ENCODE data around the gene PTX4. TPM values are rescaled to one million over a fixed set of nuclear protein-coding genes. Genes with fewer than 3 reads are reported as not detected.

PTX4 gene
- total RNA-seq, 1 experiment from 2014 or later: not detected

DNA sequence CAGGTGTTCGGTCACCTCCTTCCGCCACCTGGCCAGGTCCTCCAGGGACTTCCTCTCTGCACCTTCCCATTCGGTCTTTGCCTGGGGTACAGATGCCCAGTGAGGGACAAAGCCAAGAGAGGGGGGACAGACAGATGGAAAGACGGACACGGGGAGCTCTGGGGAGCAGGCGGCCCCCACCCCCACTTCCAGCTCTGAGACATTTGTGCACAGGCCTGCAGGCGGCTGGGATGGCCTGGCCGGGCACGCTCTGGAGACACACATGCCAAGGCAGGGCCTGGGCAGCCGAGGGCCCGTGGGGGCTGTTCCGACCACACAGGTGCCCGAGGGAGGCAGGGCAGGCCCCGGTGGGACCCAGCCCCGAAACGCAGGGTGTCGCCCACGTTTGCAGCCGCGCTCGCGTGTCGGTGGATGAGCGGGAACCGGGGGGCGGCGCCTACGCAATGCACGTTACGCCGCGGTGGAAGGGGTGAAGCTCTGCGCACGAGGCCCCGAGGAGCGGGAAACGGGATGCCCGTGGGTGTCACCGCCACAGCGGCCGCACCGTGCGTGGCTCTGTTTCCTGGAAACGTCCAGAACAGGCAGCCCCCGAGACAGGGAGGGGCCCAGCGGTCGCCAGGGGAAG, 51.9 kb downstream of the PTX4 start:
- Histone ChIP-seq H3K27ac (ENCODE audit: low read length) (no peak overlapping the region), H3K79me2 (ENCODE audit: low read length) (no peaks in the 10 kb centered on the region), H3K9me3 (ENCODE audit: low read length) (no peaks in the 10 kb centered on the region), H3K27me3 (ENCODE audit: low read length) (no peaks in the 10 kb centered on the region), H3K9ac (ENCODE audit: low read length) (no peak overlapping the region), H3K4me1 (ENCODE audit: low read length) (no peaks in the 10 kb centered on the region), H3K9me2 (replicated peaks; ENCODE audit: insufficient read depth, low read length) (no peaks in the 10 kb centered on the region), H2AFZ (ENCODE audit: low read length) (no peak overlapping the region), H3K4me2 (ENCODE audit: low read depth, low read length, poor library complexity, severe bottlenecking) (no peak overlapping the region), H3K36me3 (ENCODE audit: insufficient read depth, low read length) (no peaks in the 10 kb centered on the region), H3K4me3 (ENCODE audit: low read length) (no peak overlapping the region), H4K20me1 (ENCODE audit: insufficient read depth, low read depth, low read length) (no peaks in the 10 kb centered on the region)
- no peak for DNase-seq

- no peak overlapping the region for H2AFZ ChIP-seq (ENCODE audit: low read length)
These were observed 52.6 kb downstream of the PTX4 start for GRCh38 chr16:1435921-1436697.

More at GRCh38 chr16:1435921-1436697, 52.6 kb downstream of the PTX4 start:
- Histone ChIP-seq H3K4me1 (ENCODE audit: low read length) (no peaks in the 10 kb centered on the region), H3K27ac (ENCODE audit: low read length) (no peak overlapping the region), H3K36me3 (ENCODE audit: insufficient read depth, low read length) (no peaks in the 10 kb centered on the region), H3K27me3 (ENCODE audit: low read length) (no peaks in the 10 kb centered on the region), H3K9ac (ENCODE audit: low read length) (no peak overlapping the region), H3K9me2 (replicated peaks; ENCODE audit: insufficient read depth, low read length) (no peaks in the 10 kb centered on the region), H4K20me1 (ENCODE audit: insufficient read depth, low read depth, low read length) (no peaks in the 10 kb centered on the region), H3K9me3 (ENCODE audit: low read length) (no peaks in the 10 kb centered on the region), H3K79me2 (ENCODE audit: low read length) (no peaks in the 10 kb centered on the region), H3K4me3 (ENCODE audit: low read length) (no peak overlapping the region), H3K4me2 (ENCODE audit: low read depth, low read length, poor library complexity, severe bottlenecking) (no peak overlapping the region)
- no peak for DNase-seq

Other genes starting within 250 kb of the PTX4 start
- gene TPSAB1, start 248.2 kb downstream of the PTX4 start, total RNA-seq (2014; rRNA removed; shearing (Covaris generic); ENCODE audit: low replicate concordance): not detected in 2 replicates
- not detected in 2 replicates for gene TPSD1, start 232.9 kb downstream of the PTX4 start, total RNA-seq (2014; rRNA removed; shearing (Covaris generic); ENCODE audit: low replicate concordance)
- 53.7 and 78.1 TPM in 2 replicates for gene UBE2I, start 179.3 kb downstream of the PTX4 start, total RNA-seq (2014; rRNA removed; shearing (Covaris generic); ENCODE audit: low replicate concordance)
- gene BAIAP3, start 155.3 kb downstream of the PTX4 start, total RNA-seq (2014; rRNA removed; shearing (Covaris generic); ENCODE audit: low replicate concordance): 0.18 TPM in 1 of 2 replicates, not detected in the other
- gene TSR3, start 137.1 kb downstream of the PTX4 start, total RNA-seq (2014; rRNA removed; shearing (Covaris generic); ENCODE audit: low replicate concordance): 20.1 and 70.0 TPM in 2 replicates
- 19.6 and 39.1 TPM in 2 replicates for gene GNPTG, start 137.0 kb downstream of the PTX4 start, total RNA-seq (2014; rRNA removed; shearing (Covaris generic); ENCODE audit: low replicate concordance)
- 9.8 and 20.8 TPM in 2 replicates for gene UNKL, start 74.2 kb downstream of the PTX4 start, total RNA-seq (2014; rRNA removed; shearing (Covaris generic); ENCODE audit: low replicate concordance)
- 19.0 and 22.2 TPM in 2 replicates for gene UQCC4, start 68.2 kb downstream of the PTX4 start, total RNA-seq (2014; rRNA removed; shearing (Covaris generic); ENCODE audit: low replicate concordance)
- not detected in 2 replicates for gene PERCC1, start 57.9 kb downstream of the PTX4 start, total RNA-seq (2014; rRNA removed; shearing (Covaris generic); ENCODE audit: low replicate concordance)
- gene CCDC154, start 44.4 kb downstream of the PTX4 start, total RNA-seq (2014; rRNA removed; shearing (Covaris generic); ENCODE audit: low replicate concordance): 0.11 TPM in 1 of 2 replicates, not detected in the other
- 8.9 and 29.2 TPM in 2 replicates for gene CLCN7, start 13.9 kb downstream of the PTX4 start, total RNA-seq (2014; rRNA removed; shearing (Covaris generic); ENCODE audit: low replicate concordance)
- gene TELO2, start 4.4 kb upstream of the PTX4 start, total RNA-seq (2014; rRNA removed; shearing (Covaris generic); ENCODE audit: low replicate concordance): 8.7 and 22.0 TPM in 2 replicates
- gene TMEM204, start 44.7 kb upstream of the PTX4 start, total RNA-seq (2014; rRNA removed; shearing (Covaris generic); ENCODE audit: low replicate concordance): not detected in 2 replicates
- gene IFT140, start 123.1 kb upstream of the PTX4 start, total RNA-seq (2014; rRNA removed; shearing (Covaris generic); ENCODE audit: low replicate concordance): 13.6 and 16.1 TPM in 2 replicates
- 7.6 TPM in 2 replicates for gene CRAMP1, start 123.4 kb upstream of the PTX4 start, total RNA-seq (2014; rRNA removed; shearing (Covaris generic); ENCODE audit: low replicate concordance)
- gene JPT2, start 189.3 kb upstream of the PTX4 start, total RNA-seq (2014; rRNA removed; shearing (Covaris generic); ENCODE audit: low replicate concordance): 26.2 and 35.6 TPM in 2 replicates
- 59.2 and 82.4 TPM in 2 replicates for gene MAPK8IP3, start 217.3 kb upstream of the PTX4 start, total RNA-seq (2014; rRNA removed; shearing (Covaris generic); ENCODE audit: low replicate concordance)